Astrocyte (in vitro differentiated cells and primary cell): ENCODE results near the gene UROC1.

Source experiments
- EZH2 ChIP-seq: IDR thresholded peaks from 2 replicates; pipeline ENCODE4 v1.6.1; 2012; ENCODE audit warnings: mild to moderate bottlenecking, low read length, inconsistent platforms; ENCODE audit not compliant: insufficient read depth
- TF ChIP-seq, protein P1 (sequence below): IDR thresholded peaks from 2 replicates; pipeline ENCODE4 v1.5.1; 2011; ENCODE audit warnings: low read depth, mild to moderate bottlenecking, inconsistent platforms, low read length, moderate library complexity; ENCODE audit not compliant: insufficient read depth

GRCh38 chr3:126553284-126554084 lies 35.9 kb upstream of the UROC1 start:
- TF ChIP-seq, protein P1, sequence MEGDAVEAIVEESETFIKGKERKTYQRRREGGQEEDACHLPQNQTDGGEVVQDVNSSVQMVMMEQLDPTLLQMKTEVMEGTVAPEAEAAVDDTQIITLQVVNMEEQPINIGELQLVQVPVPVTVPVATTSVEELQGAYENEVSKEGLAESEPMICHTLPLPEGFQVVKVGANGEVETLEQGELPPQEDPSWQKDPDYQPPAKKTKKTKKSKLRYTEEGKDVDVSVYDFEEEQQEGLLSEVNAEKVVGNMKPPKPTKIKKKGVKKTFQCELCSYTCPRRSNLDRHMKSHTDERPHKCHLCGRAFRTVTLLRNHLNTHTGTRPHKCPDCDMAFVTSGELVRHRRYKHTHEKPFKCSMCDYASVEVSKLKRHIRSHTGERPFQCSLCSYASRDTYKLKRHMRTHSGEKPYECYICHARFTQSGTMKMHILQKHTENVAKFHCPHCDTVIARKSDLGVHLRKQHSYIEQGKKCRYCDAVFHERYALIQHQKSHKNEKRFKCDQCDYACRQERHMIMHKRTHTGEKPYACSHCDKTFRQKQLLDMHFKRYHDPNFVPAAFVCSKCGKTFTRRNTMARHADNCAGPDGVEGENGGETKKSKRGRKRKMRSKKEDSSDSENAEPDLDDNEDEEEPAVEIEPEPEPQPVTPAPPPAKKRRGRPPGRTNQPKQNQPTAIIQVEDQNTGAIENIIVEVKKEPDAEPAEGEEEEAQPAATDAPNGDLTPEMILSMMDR = no peak
- no peak for TF ChIP-seq EZH2
